Activated T-helper 2 cell treated with anti-CD3 and anti-CD28 coated beads, Interferon-gamma antibody, Interleukin-2, Interleukin-4, amounts not matched to agents 10 μg/mL and 5 μg/mL and 100 μg/mL, durations not matched to agents 14 hours and 24 hours and 36 hours (primary cell): Measurements from ENCODE around the gene PET117. TPM values are rescaled to one million over a fixed set of nuclear protein-coding genes. Genes with fewer than 3 reads are reported as not detected.
"Not testable (repeated sequence)": the region's sequence is repeated elsewhere in the genome, so short reads cannot be mapped to it uniquely, and the experiment has no call there.

Source experiments
- DNase-seq: peaks from one replicate; pipeline ENCODE4 v3.0.0; 2021; ENCODE audit warnings: low spot score
- H3K27ac Mint-ChIP-seq: one replicate; pipeline ENCODE4 v1.8.0; 2021; ENCODE audit warnings: mixed read lengths
- H3K27me3 Mint-ChIP-seq: one replicate; pipeline ENCODE4 v1.8.0; 2021; ENCODE audit warnings: low read depth, mixed read lengths
- H3K36me3 Mint-ChIP-seq: one replicate; pipeline ENCODE4 v1.8.0; 2021; ENCODE audit warnings: low read depth, mixed read lengths
- H3K4me1 Mint-ChIP-seq: one replicate; pipeline ENCODE4 v1.8.0; 2021; ENCODE audit warnings: low read depth, mixed read lengths
- H3K4me3 Mint-ChIP-seq: one replicate; pipeline ENCODE4 v1.8.0; 2021; ENCODE audit warnings: low read depth, mild to moderate bottlenecking, moderate library complexity, mixed read lengths
- H3K9me3 Mint-ChIP-seq: one replicate; pipeline ENCODE4 v1.8.0; 2021; ENCODE audit warnings: mixed read lengths
- intact Hi-C: fragments of 100-400 bp; cut with micrococcal nuclease; formaldehyde crosslinking; loops from one replicate; pipeline ENCODE4 v1.15.1; 2023
- total RNA-seq: library from RNA; stranded (reverse); gene quantifications from 2 replicates; pipeline ENCODE4 v1.2.3, GENCODE V29; 2022

PET117 gene
- total RNA-seq = 15.7 and 17.0 TPM in 2 replicates

DNA sequence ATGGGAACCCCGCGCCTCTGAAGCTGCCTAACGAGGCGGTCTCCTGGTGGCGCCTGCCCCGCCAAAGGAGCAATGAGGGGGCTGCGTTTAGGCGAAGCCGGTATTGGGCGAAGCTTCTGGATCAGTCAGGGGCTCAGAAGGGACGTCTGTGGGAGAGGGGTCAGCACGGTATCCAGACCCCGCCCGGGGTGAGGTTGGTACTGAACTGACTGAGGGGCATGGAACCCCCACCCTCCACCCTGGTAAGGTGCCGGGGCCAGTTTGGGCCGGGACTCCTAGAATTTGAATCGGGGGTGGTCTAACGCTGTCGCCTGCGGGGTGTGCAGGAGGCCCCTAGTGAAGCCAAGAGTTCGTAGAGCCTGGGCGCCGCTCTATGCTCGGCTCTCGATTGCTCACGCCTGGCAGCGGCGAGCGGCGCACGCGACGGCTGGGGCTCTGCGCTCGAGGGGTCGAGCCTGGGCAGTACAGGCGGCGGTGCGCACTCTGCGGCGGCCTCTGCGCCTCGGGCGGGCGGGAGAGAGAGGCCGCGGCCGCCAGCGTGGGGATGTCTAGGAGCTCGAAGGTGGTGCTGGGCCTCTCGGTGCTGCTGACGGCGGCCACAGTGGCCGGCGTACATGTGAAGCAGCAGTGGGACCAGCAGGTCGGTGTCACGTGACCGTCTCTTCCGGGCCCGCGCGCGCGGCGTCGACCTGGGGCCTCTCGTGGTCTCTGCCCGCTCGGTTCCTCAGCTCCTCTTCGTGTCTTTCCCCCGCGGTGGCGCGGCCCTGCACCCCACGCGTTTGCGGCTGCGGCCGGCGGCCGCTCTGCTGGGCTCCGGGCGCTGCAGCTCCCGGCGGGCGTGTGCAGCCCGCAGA lies at the start of gene PET117, which contains the start of gene KAT14:
Gene PET117, plus strand, starts transcription at position 452 of the 854 bp plus-strand sequence. Its CDS starts 93 bp downstream, at position 545.
Gene KAT14, plus strand, starts transcription at position 452 of the 854 bp plus-strand sequence. CDS start 4,798 bp downstream, outside the sequence.
- H3K9me3 Mint-ChIP-seq = no peaks in the 10 kb centered on the region
- peaks cover 13% of the 10 kb centered on the region for H3K36me3 Mint-ChIP-seq
- peak within 1 kb of the TSS; percentile 83 for H3K27ac Mint-ChIP-seq
- DNase-seq = peak; percentile 90
- H3K27me3 Mint-ChIP-seq = no peaks in the 10 kb centered on the region
- peak within 1 kb of the TSS; percentile 80 for H3K4me3 Mint-ChIP-seq
- intact Hi-C loops = loop anchor here (1.0 to 5.0 kb wide), 3 partner anchors 151 to 455 kb away; partner anchors contain the start of genes MGME1, RRBP1 and ZNF133
- peaks cover 23% of the 10 kb centered on the region for H3K4me1 Mint-ChIP-seq

- H3K27ac Mint-ChIP-seq, H3K4me3 Mint-ChIP-seq, H3K27me3 Mint-ChIP-seq, DNase-seq, intact Hi-C loops, H3K9me3 Mint-ChIP-seq, H3K4me1 Mint-ChIP-seq, H3K36me3 Mint-ChIP-seq: not testable (repeated sequence)
These were observed 49.4 kb upstream of the PET117 start for GRCh38 chr20:18088298-18088697.

- H3K36me3 Mint-ChIP-seq, H3K27ac Mint-ChIP-seq, H3K4me1 Mint-ChIP-seq, H3K4me3 Mint-ChIP-seq, DNase-seq, H3K9me3 Mint-ChIP-seq, intact Hi-C loops, H3K27me3 Mint-ChIP-seq: not testable (repeated sequence)
These were observed 48.8 kb upstream of the PET117 start for GRCh38 chr20:18088841-18089240.

DNA sequence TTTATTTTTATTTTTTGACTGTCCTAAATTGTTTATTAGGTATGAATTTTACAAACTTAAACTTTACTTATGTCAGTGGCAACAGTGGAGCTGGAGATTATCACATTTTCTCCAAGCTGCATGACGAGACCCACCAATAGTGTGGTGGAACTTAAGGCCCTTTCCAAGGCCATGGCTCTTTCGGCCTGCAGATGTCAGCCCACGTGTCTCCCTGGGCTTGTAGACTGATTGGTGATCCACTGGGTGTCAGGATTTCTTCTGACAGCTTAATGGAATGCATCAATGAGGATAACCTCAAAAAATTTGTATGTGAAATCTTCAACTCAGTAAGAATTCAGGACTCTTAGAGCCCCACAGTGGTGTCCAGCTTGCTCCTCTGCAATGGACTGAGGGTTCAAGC lies 47.6 kb upstream of the PET117 start:
- Mint-ChIP-seq H3K27me3 (no peaks in the 10 kb centered on the region), H3K36me3 (no peaks in the 10 kb centered on the region), H3K4me1 (no peaks in the 10 kb centered on the region), H3K4me3 (no peak overlapping the region), H3K9me3 (no peaks in the 10 kb centered on the region), H3K27ac (no peak overlapping the region)
- no peak for DNase-seq
- intact Hi-C loops = no loop called here

DNA sequence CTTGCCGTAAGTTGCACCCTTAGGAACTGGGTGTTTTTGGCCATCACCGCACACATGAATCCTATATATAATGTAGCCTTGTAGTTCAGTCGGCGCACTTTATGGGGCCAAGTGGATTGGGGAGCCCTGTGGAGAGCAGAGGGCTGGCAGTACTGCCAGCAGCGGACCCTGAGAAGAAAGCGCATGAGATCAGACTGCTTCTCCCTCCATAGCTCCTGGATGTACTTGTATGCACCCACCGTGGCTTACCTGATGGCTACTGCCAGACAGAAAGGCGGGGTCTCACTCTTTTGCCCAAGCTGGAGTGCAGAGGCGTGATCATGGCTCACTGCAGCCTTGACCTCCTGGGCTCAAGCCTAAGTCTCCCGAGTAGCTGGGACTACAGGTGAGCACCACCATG lies 47.2 kb upstream of the PET117 start:
- DNase-seq = no peak
- Mint-ChIP-seq H3K9me3 (no peaks in the 10 kb centered on the region), H3K4me3 (no peak overlapping the region), H3K27ac (no peak overlapping the region), H3K36me3 (no peaks in the 10 kb centered on the region), H3K4me1 (no peaks in the 10 kb centered on the region), H3K27me3 (no peaks in the 10 kb centered on the region)
- intact Hi-C loops = no loop called here

DNA sequence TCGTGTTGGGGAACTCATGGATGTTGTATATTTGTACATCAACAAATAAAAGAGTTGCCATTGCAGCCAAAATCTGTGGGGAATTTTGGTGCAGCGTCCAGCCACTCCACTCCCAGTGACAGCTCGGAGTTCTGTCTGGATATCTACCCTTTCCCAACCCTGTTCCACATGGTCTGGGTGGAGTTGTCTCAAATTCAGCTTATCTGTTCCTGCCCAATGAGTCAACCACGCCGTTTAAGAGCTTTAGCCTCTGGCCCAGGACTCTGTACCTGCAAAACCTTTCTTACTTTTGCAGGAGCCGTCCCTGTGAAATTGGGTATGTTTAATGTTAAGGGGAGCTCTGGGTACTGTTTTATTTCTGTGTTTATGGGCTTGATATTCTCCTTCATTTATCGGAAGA lies 46.0 kb upstream of the PET117 start:
- intact Hi-C loops = no loop called here
- H3K27me3 Mint-ChIP-seq = no peaks in the 10 kb centered on the region
- H3K4me3 Mint-ChIP-seq = no peak overlapping the region
- no peaks in the 10 kb centered on the region for H3K36me3 Mint-ChIP-seq
- H3K27ac Mint-ChIP-seq = no peak overlapping the region
- H3K9me3 Mint-ChIP-seq = no peaks in the 10 kb centered on the region
- H3K4me1 Mint-ChIP-seq = no peaks in the 10 kb centered on the region
- no peak for DNase-seq

- no peak for DNase-seq
- no peaks in the 10 kb centered on the region for H3K36me3 Mint-ChIP-seq
- H3K27ac Mint-ChIP-seq = no peak overlapping the region
- no peak overlapping the region for H3K4me3 Mint-ChIP-seq
- intact Hi-C loops = no loop called here
- H3K4me1 Mint-ChIP-seq = no peaks in the 10 kb centered on the region
- H3K27me3 Mint-ChIP-seq = no peaks in the 10 kb centered on the region
- no peaks in the 10 kb centered on the region for H3K9me3 Mint-ChIP-seq
These were observed 44.8 kb upstream of the PET117 start for GRCh38 chr20:18092890-18093289.

- H3K4me3 Mint-ChIP-seq = no peak overlapping the region
These were observed 44.3 kb upstream of the PET117 start for GRCh38 chr20:18093388-18093787.

GRCh38 chr20:18094191-18094590 lies 43.5 kb upstream of the PET117 start:
- intact Hi-C loops = no loop called here
- H3K36me3 Mint-ChIP-seq = no peaks in the 10 kb centered on the region
- H3K27ac Mint-ChIP-seq = no peak overlapping the region
- H3K27me3 Mint-ChIP-seq = no peaks in the 10 kb centered on the region
- H3K4me1 Mint-ChIP-seq = no peaks in the 10 kb centered on the region
- no peak overlapping the region for H3K4me3 Mint-ChIP-seq
- no peak for DNase-seq
- no peaks in the 10 kb centered on the region for H3K9me3 Mint-ChIP-seq

More at GRCh38 chr20:18093388-18093787, 44.3 kb upstream of the PET117 start:
- Mint-ChIP-seq H3K27me3 (no peaks in the 10 kb centered on the region), H3K4me1 (no peaks in the 10 kb centered on the region), H3K27ac (no peak overlapping the region), H3K9me3 (no peaks in the 10 kb centered on the region), H3K36me3 (no peaks in the 10 kb centered on the region)
- intact Hi-C loops = no loop called here
- DNase-seq = no peak

GRCh38 chr20:18100569-18100968 lies 37.1 kb upstream of the PET117 start:
- intact Hi-C loops, DNase-seq, H3K4me3 Mint-ChIP-seq, H3K27ac Mint-ChIP-seq, H3K4me1 Mint-ChIP-seq, H3K36me3 Mint-ChIP-seq, H3K9me3 Mint-ChIP-seq, H3K27me3 Mint-ChIP-seq: not testable (repeated sequence)

DNA sequence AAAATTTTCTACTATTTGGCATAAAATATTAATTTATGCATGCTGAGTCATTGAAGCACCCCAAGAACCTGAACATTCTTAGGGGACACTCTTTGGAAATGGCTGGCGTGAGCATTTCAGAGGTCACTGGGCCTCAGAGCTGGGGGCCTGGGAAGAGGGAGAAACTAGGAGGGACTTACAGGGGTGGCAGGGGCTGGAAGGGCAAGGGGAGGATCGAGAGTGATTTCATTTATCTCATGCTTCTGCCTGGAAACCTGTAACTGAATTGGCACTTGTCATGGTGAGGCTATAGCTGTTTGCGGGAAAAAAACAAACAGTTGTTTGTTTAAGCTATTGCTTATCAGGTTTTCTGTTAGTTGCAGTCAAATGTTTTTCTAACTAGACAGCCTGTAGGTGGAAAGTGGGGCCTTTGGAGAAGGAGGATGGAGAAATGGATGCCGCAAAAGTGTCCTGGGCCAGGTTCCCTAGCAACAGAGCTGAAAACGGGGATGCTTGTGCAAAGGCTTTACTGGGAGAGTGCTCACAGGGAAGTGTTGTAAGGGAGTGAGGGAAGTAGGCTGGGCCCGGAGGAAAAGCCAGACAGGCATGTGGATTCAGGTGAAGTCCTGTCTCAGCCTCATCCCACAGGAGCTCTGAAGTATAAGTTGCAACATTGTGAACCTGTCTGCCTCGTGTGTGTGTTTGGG lies 36.4 kb upstream of the PET117 start:
- no peaks in the 10 kb centered on the region for H3K9me3 Mint-ChIP-seq
- H3K27ac Mint-ChIP-seq = no peak overlapping the region
- no peak for DNase-seq
- H3K4me1 Mint-ChIP-seq = no peaks in the 10 kb centered on the region
- intact Hi-C loops = no loop called here
- no peaks in the 10 kb centered on the region for H3K36me3 Mint-ChIP-seq
- peaks cover 3% of the 10 kb centered on the region for H3K27me3 Mint-ChIP-seq
- no peak overlapping the region for H3K4me3 Mint-ChIP-seq

DNA sequence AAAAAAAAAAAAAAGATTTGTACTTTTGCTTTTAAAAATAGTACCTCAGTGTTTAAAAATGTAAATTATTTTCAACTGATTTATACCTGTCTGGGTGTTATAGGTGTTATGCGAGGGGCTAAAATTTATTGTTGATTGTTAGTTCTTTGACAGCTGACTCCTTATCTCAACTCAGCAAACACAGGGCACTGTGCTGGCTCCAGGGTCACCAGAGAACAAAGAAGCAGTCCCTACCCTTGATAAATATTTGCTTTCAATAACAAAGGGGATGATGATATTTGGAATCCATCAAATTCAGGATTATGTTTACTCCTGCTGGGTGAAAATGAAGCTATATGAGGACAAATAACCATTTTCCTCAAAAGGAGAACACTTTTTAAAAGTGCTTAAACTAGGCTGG lies 34.2 kb upstream of the PET117 start:
- peaks cover 3% of the 10 kb centered on the region for H3K27me3 Mint-ChIP-seq
- intact Hi-C loops = no loop called here
- no peaks in the 10 kb centered on the region for H3K36me3 Mint-ChIP-seq
- no peak for DNase-seq
- no peaks in the 10 kb centered on the region for H3K4me1 Mint-ChIP-seq
- no peak overlapping the region for H3K27ac Mint-ChIP-seq
- H3K4me3 Mint-ChIP-seq = no peak overlapping the region
- no peaks in the 10 kb centered on the region for H3K9me3 Mint-ChIP-seq

GRCh38 chr20:18108326-18108725 lies 29.3 kb upstream of the PET117 start:
- Mint-ChIP-seq H3K27me3 (peaks cover 6% of the 10 kb centered on the region), H3K27ac (no peak overlapping the region), H3K4me3 (no peak overlapping the region), H3K4me1 (no peaks in the 10 kb centered on the region), H3K9me3 (no peaks in the 10 kb centered on the region), H3K36me3 (no peaks in the 10 kb centered on the region)
- no peak for DNase-seq
- intact Hi-C loops = no loop called here
